ENCODE measurements around the gene ADCYAP1R1.

The ADCYAP1R1 gene

GRCh38 chr7:31051598-31052486, at the start of gene ADCYAP1R1:
Gene ADCYAP1R1, plus strand, starts transcription at chr7:31052308. Its CDS starts 10,957 bp downstream, at chr7:31063265.
- peak; percentile 32 for DNase-seq

- no peak for DNase-seq
Measured at GRCh38 chr7:31003097-31003496, 49.0 kb upstream of the ADCYAP1R1 start.

- DNase-seq = no peak
Measured at GRCh38 chr7:31003721-31004120, 48.4 kb upstream of the ADCYAP1R1 start.

GRCh38 chr7:31004393-31004792, 47.7 kb upstream of the ADCYAP1R1 start:
- no peak for DNase-seq

- no peak for DNase-seq
Measured at GRCh38 chr7:31006857-31007256, 45.3 kb upstream of the ADCYAP1R1 start.

- DNase-seq = no peak
Measured at GRCh38 chr7:31007634-31008033, 44.5 kb upstream of the ADCYAP1R1 start.

GRCh38 chr7:31014826-31015225, 37.3 kb upstream of the ADCYAP1R1 start:
- peak; percentile 47 for DNase-seq

- no peak for DNase-seq
Measured at GRCh38 chr7:31017032-31017675, 35.0 kb upstream of the ADCYAP1R1 start.

GRCh38 chr7:31017721-31018120, 34.4 kb upstream of the ADCYAP1R1 start:
- DNase-seq = no peak

GRCh38 chr7:31019509-31019908, 32.6 kb upstream of the ADCYAP1R1 start:
- no peak for DNase-seq

GRCh38 chr7:31020161-31020560, 31.9 kb upstream of the ADCYAP1R1 start:
- no peak for DNase-seq

- no peak for DNase-seq
Measured at GRCh38 chr7:31020652-31021051, 31.5 kb upstream of the ADCYAP1R1 start.

GRCh38 chr7:31022117-31022516, 30.0 kb upstream of the ADCYAP1R1 start:
- no peak for DNase-seq

GRCh38 chr7:31022726-31023125, 29.4 kb upstream of the ADCYAP1R1 start:
- no peak for DNase-seq

GRCh38 chr7:31023877-31024276, 28.2 kb upstream of the ADCYAP1R1 start:
- no peak for DNase-seq

GRCh38 chr7:31027161-31027965, 24.7 kb upstream of the ADCYAP1R1 start:
- no peak for DNase-seq

GRCh38 chr7:31028006-31028405, 24.1 kb upstream of the ADCYAP1R1 start:
- DNase-seq = no peak

GRCh38 chr7:31028417-31028992, 23.6 kb upstream of the ADCYAP1R1 start:
- DNase-seq = peak; percentile 84

GRCh38 chr7:31029251-31030042, 22.7 kb upstream of the ADCYAP1R1 start:
- DNase-seq = no peak

GRCh38 chr7:31033674-31034300, 18.3 kb upstream of the ADCYAP1R1 start:
- DNase-seq = no peak

GRCh38 chr7:31036924-31037323, 15.2 kb upstream of the ADCYAP1R1 start:
- DNase-seq = no peak

- peak; percentile 76 for DNase-seq
Measured at GRCh38 chr7:31043051-31043471, 9.0 kb upstream of the ADCYAP1R1 start.
